GM12891 (cell line): Measurements from ENCODE around the gene CENPK.
A peak's percentile ranks its signal among the peaks of the same experiment; 100 is the strongest.

Experiments used
- DNase-seq: peaks from one replicate; pipeline ENCODE4 v3.0.0; 2011; ENCODE audit warnings: low spot score; ENCODE audit not compliant: insufficient read length
- FAIRE-seq: peaks from 2 replicates; lab custom pipeline; 2011; peaks lifted over from hg19 to GRCh38; lab: Jason Lieb, UNC
- PAX5 ChIP-seq: IDR thresholded peaks from 2 replicates; pipeline ENCODE4 v1.6.1; 2011; ENCODE audit warnings: low read length, moderate library complexity, mild to moderate bottlenecking; ENCODE audit not compliant: insufficient read depth, severe bottlenecking
- POLR2A ChIP-seq: IDR thresholded peaks from 2 replicates; pipeline ENCODE4 v1.6.1; 2011; ENCODE audit warnings: low read depth, low read length, control low read depth
- POLR2AphosphoS5 ChIP-seq: IDR thresholded peaks from 2 replicates; pipeline ENCODE4 v1.6.1; 2011; ENCODE audit warnings: low read depth, low read length, control low read depth
- POU2F2 ChIP-seq: IDR thresholded peaks from 2 replicates; pipeline ENCODE4 v1.6.1; 2011; ENCODE audit warnings: low read depth, mild to moderate bottlenecking, control low read depth, low read length, moderate library complexity
- SPI1 ChIP-seq: IDR thresholded peaks from 2 replicates; pipeline ENCODE4 v1.6.1; 2011; ENCODE audit warnings: low read depth, low read length, control low read depth
- TAF1 ChIP-seq: IDR thresholded peaks from 2 replicates; pipeline ENCODE4 v1.6.1; 2011; ENCODE audit warnings: low read depth, low read length, control low read depth

CENPK gene

DNA sequence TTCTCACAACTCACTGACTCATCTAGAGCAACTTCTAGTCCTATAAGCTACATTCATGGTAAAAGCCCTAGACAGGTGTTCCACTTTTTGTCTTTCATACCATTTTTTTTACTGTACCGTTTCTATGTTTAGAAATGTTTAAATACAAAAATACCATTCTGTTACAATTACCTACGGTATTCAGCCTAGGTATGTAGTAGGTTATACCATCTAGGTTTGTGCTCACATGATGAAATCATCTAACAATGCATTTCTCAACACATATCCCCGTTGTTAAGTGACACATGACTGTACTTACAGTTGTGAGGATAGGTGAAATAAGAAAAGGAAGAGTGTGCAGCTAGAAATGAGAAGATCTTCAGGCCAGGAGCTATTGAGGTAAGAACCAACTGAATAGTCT, 6.2 kb downstream of the CENPK start:
- DNase-seq: no peak
- FAIRE-seq: peak; percentile 54
- no peak for TF ChIP-seq POU2F2
- no peak for TF ChIP-seq SPI1
- no peak for TF ChIP-seq TAF1
- TF ChIP-seq POLR2A: no peak
- no peak for TF ChIP-seq POLR2AphosphoS5
- no peak for TF ChIP-seq PAX5

DNA sequence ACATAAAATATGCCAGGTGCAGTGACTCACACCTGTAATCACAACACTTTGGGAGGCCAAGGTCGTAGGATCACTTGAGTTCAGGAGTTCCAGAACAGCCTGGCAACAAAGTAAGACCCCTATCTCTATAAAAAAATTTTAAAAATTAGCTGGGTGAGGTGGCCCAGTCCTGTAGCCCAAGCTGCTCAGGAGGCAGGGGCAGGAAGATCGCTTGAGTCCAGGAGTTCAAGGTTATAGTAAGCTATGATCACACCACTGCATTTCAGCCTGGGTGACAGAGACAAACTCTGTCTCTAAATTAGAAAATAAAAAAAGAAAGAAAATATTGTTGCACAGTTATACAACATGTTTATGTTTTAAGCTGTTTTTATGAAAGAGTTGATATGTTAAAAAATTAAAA, 6.8 kb downstream of the CENPK start:
- TF ChIP-seq POU2F2: no peak
- TF ChIP-seq POLR2AphosphoS5: no peak
- TF ChIP-seq SPI1: no peak
- TF ChIP-seq TAF1: no peak
- TF ChIP-seq POLR2A: no peak
- TF ChIP-seq PAX5: no peak
- FAIRE-seq (no peak), DNase-seq (no peak)

DNA sequence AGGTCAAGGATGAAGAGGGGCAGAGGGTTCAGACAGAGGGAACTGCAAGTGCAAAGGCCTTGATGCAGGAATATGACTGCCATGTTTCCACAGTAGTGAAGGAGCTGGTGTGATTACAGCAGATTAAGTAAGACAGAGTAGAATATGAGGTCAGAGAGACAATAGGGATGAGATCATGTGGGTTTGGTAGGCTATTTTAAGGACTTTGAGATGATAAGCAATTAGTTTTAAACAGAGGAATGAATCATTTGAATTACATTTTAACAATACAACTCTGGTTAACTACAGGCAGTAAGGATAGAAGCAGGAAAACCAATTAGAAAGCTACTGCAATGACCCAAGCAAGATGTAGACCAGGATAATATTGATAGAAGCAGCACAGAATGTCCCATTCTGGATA, 7.7 kb downstream of the CENPK start:
- TF ChIP-seq TAF1 (no peak), SPI1 (no peak), POLR2A (no peak), POU2F2 (no peak), POLR2AphosphoS5 (no peak), PAX5 (no peak)
- DNase-seq (no peak), FAIRE-seq (no peak)

DNA sequence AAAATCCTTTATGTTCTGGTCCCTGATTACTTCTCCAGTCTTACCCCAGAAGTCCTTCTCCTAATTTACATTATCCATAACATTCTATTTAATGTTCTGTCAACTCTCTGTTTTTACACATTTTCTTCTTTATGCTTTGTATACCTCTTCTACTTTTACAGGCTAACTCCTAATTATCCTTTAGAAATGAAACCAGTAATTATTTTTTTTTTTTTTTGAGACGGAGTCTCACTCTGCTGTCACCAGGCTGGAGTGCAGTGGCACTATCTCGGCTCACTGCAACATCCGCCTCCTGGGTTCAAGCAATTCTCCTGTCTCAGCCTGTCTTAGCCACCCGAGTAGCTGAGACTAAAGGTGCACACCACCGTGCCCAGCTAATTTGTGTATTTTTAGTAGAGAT, 9.0 kb downstream of the CENPK start:
- FAIRE-seq (no peak), DNase-seq (no peak)
- TF ChIP-seq POU2F2 (no peak), SPI1 (no peak), POLR2A (no peak), POLR2AphosphoS5 (no peak), PAX5 (no peak), TAF1 (no peak)

DNA sequence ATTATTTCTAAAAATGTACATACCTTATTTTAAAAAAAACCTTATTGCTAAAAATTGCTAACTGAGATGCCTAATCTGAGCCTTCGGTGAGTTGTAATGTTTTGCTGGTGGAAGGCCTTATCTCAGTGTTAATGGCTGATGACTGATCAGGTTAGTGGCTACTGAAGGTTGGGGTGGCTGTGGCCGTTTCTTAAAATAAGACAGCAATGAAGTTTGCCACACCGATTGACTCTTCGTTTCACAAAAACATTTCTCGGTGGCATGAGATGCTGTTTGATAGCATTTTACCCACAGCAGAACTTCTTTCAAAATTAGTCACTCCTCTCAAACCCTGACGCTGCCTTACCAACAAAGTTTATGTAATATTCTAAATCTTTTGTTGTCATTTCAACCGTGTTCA, 14.7 kb downstream of the CENPK start:
- no peak for DNase-seq
- FAIRE-seq: no peak
- no peak for TF ChIP-seq PAX5
- TF ChIP-seq TAF1: no peak
- TF ChIP-seq POU2F2: no peak
- no peak for TF ChIP-seq POLR2A
- no peak for TF ChIP-seq POLR2AphosphoS5
- no peak for TF ChIP-seq SPI1

DNA sequence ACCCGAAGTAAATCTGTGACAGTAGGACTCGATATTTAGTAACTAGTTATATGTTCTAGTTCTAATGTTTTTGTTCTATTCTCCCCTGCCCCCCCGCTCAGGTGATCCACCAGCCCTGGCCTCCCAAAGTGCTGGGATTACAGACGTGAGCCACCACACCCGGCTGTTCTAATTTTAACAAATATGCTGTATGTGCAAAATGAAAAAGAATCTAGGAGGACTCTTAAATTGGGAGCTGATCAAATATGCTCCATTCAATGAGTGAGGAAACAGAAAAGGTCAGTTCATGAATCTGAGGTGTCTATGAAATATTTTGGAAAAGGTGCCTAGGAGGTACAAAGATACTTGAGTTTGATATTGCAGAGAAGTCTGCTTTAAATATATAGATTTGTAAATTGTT, 16.8 kb downstream of the CENPK start:
- no peak for TF ChIP-seq PAX5
- no peak for TF ChIP-seq TAF1
- no peak for TF ChIP-seq POLR2A
- no peak for TF ChIP-seq POLR2AphosphoS5
- no peak for TF ChIP-seq POU2F2
- TF ChIP-seq SPI1: no peak
- DNase-seq (no peak), FAIRE-seq (no peak)

DNA sequence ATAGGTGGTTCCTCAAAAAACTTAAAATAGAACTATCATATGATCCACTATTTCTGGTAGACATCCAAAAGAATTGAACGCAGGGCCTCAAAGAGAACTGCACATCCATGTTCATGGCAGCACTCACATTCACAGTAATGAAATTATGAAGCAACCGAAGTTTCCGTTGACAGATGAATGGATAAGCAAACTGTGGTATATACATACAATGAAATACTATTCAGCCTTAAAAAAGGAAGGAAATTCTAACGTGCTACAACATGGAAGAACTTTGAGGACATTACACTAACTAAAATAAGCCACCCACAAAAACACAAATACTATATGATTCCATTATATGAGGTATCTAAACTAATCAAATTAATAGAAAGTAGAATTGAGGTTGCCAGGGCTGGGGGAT, 18.5 kb downstream of the CENPK start:
- TF ChIP-seq SPI1 (no peak), PAX5 (no peak), TAF1 (no peak), POLR2AphosphoS5 (no peak), POLR2A (no peak), POU2F2 (no peak)
- no peak for FAIRE-seq

DNA sequence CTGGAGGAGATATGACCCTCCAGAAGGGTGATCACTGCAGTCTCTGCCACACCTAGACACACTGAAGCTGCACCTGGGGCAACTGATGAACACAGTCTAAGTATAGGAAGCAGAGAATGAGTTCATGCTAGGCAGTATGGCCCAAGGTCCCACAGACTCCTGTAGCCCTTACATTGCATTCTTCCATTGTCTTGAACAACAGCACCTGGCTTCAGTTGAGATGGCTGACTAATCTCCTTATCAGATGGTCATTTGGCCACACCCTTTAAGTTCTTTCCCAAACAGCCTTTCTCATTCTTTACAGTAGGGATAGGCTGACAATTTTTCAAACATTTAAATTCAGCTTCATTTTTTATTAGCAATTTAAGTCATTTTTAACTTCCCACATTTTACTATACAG, 23.1 kb downstream of the CENPK start:
- DNase-seq (no peak), FAIRE-seq (no peak)
- no peak for TF ChIP-seq TAF1
- TF ChIP-seq PAX5: no peak

More for the DNA sequence above, 18.5 kb downstream of the CENPK start:
- DNase-seq: no peak

DNA sequence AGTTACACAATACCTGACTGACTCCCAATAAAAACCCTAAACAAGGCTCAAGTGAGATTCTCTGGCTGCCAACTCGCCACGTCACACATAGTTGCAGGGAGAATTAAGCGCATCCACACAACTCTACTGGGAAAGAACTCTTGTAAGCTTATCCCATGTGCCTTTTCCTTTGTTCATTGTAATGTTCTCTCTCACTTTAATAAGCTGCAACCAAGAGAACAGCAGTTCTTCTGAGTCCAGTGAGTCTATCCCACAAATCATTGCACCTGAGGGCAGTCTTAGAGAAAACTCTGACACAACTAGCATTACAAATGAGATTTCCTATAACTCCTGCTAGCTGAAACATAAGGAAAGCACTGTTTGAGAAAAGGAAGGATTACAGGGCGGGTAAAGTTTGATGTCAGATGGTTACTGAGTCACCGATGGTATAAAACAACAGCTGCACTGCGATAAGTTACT, 27.4 kb downstream of the CENPK start:
- TF ChIP-seq POLR2AphosphoS5 (no peak), POU2F2 (no peak), TAF1 (no peak), PAX5 (no peak), SPI1 (no peak), POLR2A (no peak)
- DNase-seq (no peak), FAIRE-seq (no peak)

DNA sequence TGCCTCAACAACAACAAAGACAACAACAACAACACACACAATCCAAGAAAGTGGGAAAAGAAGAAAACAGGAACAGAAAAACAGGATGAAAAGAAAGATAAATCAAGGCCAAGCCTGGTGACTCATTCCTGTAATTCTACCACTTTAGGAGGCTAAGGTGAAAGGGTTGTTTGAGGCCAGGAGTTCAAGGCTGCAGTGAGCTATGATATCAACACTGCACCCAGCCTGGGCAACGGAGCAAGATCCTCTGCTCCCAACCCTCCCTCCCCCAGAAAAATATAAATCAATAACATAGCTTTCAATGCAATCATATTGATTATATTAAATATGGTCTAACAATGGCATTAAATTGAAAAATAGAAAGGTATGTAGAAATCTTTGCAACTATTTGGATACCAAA, 32.1 kb downstream of the CENPK start:
- DNase-seq: no peak
- no peak for FAIRE-seq
- 0 out of 2 replicates have a peak, but pooled peaks have one; percentile 38 for TF ChIP-seq SPI1
- TF ChIP-seq POLR2AphosphoS5: no peak
- TF ChIP-seq POU2F2: no peak
